ENCODE measurements around the gene COG3.

Gene COG3

GRCh38 chr13:45448965-45449559 is 15.7 kb upstream of the COG3 start:
- DNase-seq, result no peak

GRCh38 chr13:45451282-45451681 is 13.5 kb upstream of the COG3 start:
- no peak for DNase-seq

DNA sequence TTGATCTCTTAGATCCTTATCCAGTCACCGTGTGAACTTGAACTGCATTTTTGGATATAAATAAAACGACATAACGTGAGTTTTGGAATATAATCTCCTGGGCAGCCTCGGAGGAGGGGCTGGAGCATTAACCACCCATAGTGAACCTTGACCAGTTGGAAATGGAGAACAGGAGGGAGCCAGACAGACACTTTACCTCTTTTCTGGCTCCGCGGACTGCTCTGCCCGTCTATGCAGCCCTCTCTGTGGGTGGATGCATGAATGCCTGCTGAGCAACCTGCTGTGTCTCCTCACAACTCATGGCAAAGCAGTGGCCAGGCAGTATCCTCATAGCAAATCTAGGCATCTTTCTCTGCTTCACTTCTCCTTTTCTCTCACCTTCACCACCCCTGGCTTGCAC is 10.5 kb upstream of the COG3 start:
- DNase-seq, result no peak

GRCh38 chr13:45456196-45456972 is 8.4 kb upstream of the COG3 start:
- DNase-seq, result no peak

DNA sequence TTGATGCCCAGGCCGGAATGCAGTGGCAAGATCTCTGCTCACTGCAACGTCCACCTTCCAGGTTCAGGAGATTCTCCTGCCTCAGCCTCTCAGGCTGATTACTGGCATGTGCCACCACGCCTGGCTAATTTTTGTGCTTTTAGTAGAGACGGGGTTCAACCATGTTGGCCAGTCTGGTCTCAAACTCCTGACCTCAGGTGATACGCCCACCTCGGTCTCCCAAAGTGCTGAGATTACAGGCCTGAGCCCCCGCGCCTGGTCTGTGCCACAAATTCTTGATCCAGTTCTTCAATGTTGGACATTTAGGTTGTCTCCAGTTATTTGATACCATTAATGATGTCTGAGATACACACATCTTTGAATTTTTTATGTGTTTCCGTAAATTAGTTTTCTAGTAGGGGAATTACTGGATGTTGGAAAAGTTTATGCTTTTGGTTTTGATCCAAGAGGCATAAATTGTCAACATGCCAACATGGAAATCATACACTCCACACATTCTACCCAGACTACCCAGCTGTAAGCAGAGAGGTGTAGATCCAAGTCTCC is 525 bp upstream of the COG3 start:
- DNase-seq, result no peak

- DNase-seq, result no peak
Measured at GRCh38 chr13:45466359-45466758, 1.6 kb downstream of the COG3 start.

GRCh38 chr13:45468635-45469034 is 3.9 kb downstream of the COG3 start:
- DNase-seq, result no peak

GRCh38 chr13:45472171-45472705 is 7.5 kb downstream of the COG3 start:
- no peak for DNase-seq

DNA sequence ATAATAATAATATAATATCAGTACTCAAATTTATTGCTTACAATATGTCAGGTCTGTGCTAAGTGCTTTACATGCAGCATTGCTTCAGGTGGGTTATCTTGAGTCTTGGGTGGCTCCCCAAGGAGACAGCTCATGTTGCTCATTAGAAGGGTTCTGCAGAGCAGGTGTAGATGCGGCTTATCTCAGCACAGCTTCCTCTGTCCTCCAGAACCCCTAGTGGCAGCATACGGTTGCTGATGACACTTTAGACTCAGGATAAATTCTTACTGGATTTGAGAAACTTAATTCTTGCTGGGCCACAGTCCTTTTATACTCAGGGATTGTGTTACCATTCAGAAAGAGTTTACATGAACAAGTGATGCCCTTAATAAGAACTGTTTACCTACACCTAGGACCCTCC is 8.9 kb downstream of the COG3 start:
- DNase-seq, result no peak

DNA sequence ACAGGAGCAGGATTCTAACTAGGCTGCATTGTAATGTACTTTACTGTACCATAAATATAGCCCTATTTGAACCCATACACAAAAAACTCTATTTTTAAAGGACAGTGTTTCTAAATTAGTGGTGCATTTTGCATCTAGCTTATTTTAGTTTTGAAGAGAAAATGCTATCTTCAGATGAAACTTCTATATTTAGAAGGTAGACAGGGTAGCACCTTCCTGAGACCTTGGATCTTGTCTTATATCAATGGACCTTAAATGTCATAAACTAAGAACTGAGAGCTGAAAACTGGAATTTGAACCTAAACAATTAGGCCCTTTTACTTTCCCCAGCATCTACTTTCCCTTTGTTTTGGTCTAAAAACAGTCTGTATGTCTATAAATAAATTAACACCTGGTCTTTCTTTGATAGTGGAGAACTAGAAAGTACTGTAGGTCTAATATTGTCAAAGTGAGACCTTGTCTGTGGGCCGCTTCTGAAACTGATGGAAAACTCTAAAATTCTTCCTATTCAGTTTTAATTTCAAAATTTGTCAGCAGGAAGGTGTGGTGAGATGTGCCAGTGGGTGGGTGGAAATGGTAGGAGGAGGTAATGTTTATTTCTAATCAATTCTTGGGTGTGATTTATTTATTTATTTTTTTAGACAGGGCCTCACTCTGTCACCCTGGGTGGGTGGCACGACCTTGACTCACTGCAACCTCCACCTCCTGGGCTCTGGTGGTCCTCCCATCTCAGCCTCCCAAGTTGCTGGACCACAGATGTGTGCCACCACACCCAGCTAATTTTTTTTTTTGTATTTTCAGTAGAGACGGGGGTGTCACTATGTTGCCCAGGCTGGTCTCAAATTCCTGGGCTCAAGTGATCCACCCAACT is 10.1 kb downstream of the COG3 start:
- no peak for DNase-seq

DNA sequence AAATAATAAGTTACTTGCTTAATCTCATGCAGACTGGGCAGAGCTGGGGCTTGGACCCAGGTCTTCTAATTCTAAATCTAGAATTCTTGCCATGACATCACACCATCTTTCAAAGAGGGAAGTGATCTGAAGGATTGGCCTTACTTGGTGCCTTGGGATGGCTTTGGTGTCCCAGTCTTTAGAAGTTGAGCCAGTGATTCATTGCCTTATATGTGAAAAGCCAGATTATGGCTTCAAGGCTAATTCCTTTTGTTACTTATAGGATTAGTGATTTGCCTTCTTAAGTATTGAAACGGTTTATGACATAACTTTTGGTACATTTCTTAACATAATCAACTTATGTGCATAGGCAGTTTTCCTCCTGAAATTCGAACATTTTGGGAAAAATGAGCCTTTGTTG is 14.9 kb downstream of the COG3 start:
- DNase-seq, result no peak

GRCh38 chr13:45481688-45482087 is 16.9 kb downstream of the COG3 start:
- no peak for DNase-seq

GRCh38 chr13:45482571-45483173 is 17.9 kb downstream of the COG3 start:
- DNase-seq, result no peak

DNA sequence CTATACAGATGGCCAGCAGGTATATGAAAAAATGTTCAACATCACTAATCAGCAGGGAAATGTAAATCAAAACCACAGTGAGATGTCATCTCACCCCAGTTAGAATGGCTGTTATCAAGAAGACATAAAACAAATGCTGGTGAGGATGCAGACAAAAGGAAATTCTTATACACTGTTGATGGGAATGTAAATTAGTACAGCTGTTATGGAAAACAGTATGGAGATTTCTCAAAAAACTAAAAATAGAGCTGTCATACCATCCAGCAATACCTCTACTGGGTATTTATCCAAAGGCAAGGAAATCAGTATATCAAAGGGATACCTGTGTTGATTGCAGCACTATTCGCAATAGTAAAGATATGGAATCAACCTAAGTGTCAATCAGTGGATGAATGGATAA is 22.9 kb downstream of the COG3 start:
- no peak for DNase-seq

DNA sequence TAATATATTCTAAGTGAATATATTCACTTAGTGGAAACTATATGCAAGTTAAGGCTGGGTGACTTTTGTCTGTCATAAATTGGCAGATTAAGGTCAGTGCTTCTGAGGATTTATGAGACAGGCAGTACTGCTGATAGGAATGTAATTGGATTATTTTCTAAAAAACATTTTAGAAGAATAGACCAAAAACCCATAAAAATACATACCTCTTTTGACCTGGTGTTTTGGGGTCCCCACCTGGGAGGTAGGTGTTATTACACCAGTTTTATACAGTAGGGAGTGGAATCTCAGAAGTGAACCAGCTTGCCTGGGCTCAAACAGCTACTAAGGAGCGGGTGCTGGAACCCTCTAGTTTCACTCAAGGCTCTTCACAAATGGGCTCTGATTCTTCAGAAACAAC is 25.3 kb downstream of the COG3 start:
- DNase-seq, result no peak

DNA sequence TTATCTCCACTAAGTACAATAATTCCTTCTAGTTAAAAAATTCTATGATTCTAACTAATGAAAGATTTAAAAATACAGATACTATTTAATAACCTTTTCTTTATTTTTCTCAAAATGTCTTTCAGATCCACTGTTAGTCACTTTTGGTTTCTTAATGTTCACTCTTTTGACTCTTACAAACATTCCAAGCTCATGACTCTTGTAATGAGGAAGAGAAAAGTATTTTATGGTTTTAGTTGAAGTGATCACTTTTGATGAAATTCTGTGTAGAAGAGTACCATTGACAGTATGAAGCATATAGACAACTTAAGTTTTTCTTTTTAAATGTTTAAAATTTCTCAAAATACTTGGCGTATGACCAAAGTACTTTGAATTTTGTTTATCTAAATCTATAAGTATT is 27.8 kb downstream of the COG3 start:
- DNase-seq, result no peak

- no peak for DNase-seq
Measured at GRCh38 chr13:45496942-45497341, 32.2 kb downstream of the COG3 start.

GRCh38 chr13:45500492-45501174 is 35.9 kb downstream of the COG3 start:
- no peak for DNase-seq

DNA sequence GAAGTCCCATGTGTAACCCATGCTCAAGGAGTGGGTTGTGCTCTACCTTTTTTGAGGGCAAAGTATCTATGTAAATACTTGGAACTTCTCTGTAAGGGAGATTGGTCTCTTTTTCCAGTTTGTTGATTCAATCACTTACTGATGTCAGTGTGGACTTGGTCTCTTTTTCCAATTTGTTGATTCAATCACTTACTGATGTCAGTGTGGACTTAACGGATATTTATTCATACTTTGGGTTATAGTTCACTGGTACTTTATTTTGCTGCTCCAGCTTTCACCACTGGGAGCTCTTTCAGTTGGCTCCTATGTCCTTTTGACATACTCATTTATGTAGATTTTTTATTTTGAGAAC is 36.4 kb downstream of the COG3 start:
- DNase-seq, result no peak

- DNase-seq, result no peak
Measured at GRCh38 chr13:45503658-45504057, 38.9 kb downstream of the COG3 start.

DNA sequence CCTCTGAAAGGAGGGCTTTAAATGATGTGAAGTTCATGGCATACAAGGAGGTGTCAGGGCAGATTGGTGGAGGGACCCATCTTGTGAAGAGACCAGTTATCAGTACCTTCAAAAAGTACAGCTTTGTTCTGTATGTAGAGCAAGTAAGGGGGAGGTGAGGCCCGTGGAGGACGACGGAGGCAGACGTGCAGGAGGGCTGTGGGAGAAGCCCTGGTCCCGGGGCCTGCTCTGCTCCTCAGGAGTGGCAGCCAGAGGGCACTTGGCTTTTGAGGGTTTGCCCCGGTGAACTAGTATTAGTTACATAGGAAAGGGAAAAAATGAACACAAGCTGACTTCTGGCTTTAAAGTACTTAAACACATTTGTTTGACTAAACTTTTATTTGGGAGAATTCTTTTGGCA is 42.1 kb downstream of the COG3 start:
- no peak for DNase-seq

GRCh38 chr13:45508776-45509175 is 44.0 kb downstream of the COG3 start:
- no peak for DNase-seq
